Measurements from ENCODE around the gene NPAS3.

- no peak for TF ChIP-seq CTCF (IDR thresholded peaks at IDR 0.05)
- no peak for TF ChIP-seq NPAS2 (CRISPR knock-in tag; IDR thresholded peaks at IDR 0.05; ENCODE audit: borderline replicate concordance)
- TF ChIP-seq RCOR1 (IDR thresholded peaks at IDR 0.05; ENCODE audit: low read depth, low read length): no peak
- no peak for TF ChIP-seq E2F6 (IDR thresholded peaks at IDR 0.05; ENCODE audit: borderline replicate concordance, low read depth)
- TF ChIP-seq MYC (IDR thresholded peaks at IDR 0.05; ENCODE audit: borderline replicate concordance, low read length): no peak
- TF ChIP-seq REST (IDR thresholded peaks at IDR 0.05): no peak
- TF ChIP-seq HOXB5 (CRISPR knock-in tag; IDR thresholded peaks at IDR 0.05): no peak
- TF ChIP-seq NR3C1 (IDR thresholded peaks at IDR 0.05): no peak
- TF ChIP-seq RFX5 (IDR thresholded peaks at IDR 0.05): no peak
- TF ChIP-seq MAX (IDR thresholded peaks at IDR 0.05): no peak
Measured at GRCh38 chr14:33762161-33762851, 823.6 kb downstream of the NPAS3 start.

Measured in A549 (cell line).